Neutrophil (primary cell): ENCODE results near the gene HECTD3.
A peak's percentile ranks its signal among the peaks of the same experiment; 100 is the strongest.

Experiments used
- H3K27ac ChIP-seq: fragments of 200-600 bp; sonication (generic); 2 replicates; pipeline ENCODE4 v1.5.1; 2016; ENCODE audit warnings: mild to moderate bottlenecking, moderate library complexity
- H3K27me3 ChIP-seq: fragments of 200-600 bp; sonication (generic); 2 replicates; pipeline ENCODE4 v1.6.0; 2016; ENCODE audit warnings: mild to moderate bottlenecking
- H3K36me3 ChIP-seq: fragments of 200-600 bp; sonication (generic); 2 replicates; pipeline ENCODE4 v1.5.1; 2017
- H3K4me1 ChIP-seq, 2 experiments: fragments of 200-600 bp in 1 of 2; sonication (generic) in 1 of 2; 1 replicate in 1 of 2; 2 replicates in 1 of 2; pipeline versions ENCODE4 v1.5.1 to v1.6.1; 2013 to 2016; ENCODE audit warnings: low read depth in 1 of 2, low read length in 1 of 2, mild to moderate bottlenecking in 1 of 2, moderate library complexity in 1 of 2; ENCODE audit not compliant: control insufficient read depth in 1 of 2, insufficient read depth in 1 of 2
- H3K4me3 ChIP-seq, 2 experiments: fragments of 200-600 bp in 1 of 2; sonication (generic) in 1 of 2; 1 replicate in 1 of 2; 2 replicates in 1 of 2; pipeline ENCODE4 v1.5.1; 2013 to 2016; ENCODE audit warnings: low read depth in 1 of 2, low read length in 1 of 2, mild to moderate bottlenecking in 1 of 2, moderate library complexity in 1 of 2
- H3K9me3 ChIP-seq: fragments of 200-600 bp; sonication (generic); 2 replicates; pipeline ENCODE4 v1.5.1; 2016
- CTCF ChIP-seq: fragments of 200-600 bp; sonication (generic); IDR thresholded peaks from 2 replicates; pipeline ENCODE4 v1.5.1; 2016; ENCODE audit warnings: antibody characterized with exemption

The HECTD3 gene

GRCh38 chr1:45013551-45014209, 2.6 kb upstream of the HECTD3 start:
- no peak for TF ChIP-seq CTCF
- H3K9me3 ChIP-seq, result no peaks in the 10 kb centered on the region
- H3K4me1 ChIP-seq, result peaks cover 35 to 45% of the 10 kb centered on the region in 2 experiments
- peaks cover 23% of the 10 kb centered on the region for H3K36me3 ChIP-seq
- H3K27me3 ChIP-seq, result no peaks in the 10 kb centered on the region
- peak overlapping the region; percentile 79 for H3K27ac ChIP-seq
- H3K4me3 ChIP-seq, result no peak overlapping the region

GRCh38 chr1:45012639-45013278, 1.6 kb upstream of the HECTD3 start:
- H3K4me3 ChIP-seq, result peak overlapping the region; percentile 72 to 94
- no peaks in the 10 kb centered on the region for H3K27me3 ChIP-seq
- peak overlapping the region; percentile 79 for H3K27ac ChIP-seq
- no peaks in the 10 kb centered on the region for H3K9me3 ChIP-seq
- peaks cover 33% of the 10 kb centered on the region for H3K36me3 ChIP-seq
- peaks cover 35 to 45% of the 10 kb centered on the region in 2 experiments for H3K4me1 ChIP-seq
- no peak for TF ChIP-seq CTCF

- Histone ChIP-seq H3K9me3 (no peaks in the 10 kb centered on the region), H3K4me3 (peak within 1 kb of the TSS; percentile 72 to 94), H3K27me3 (no peaks in the 10 kb centered on the region), H3K4me1 (peaks cover 35 to 45% of the 10 kb centered on the region in 2 experiments), H3K36me3 (peaks cover 40% of the 10 kb centered on the region), H3K27ac (peak within 1 kb of the TSS; percentile 79)
- TF ChIP-seq CTCF, result peak; percentile 49
Measured at GRCh38 chr1:45011837-45012638, 914 bp upstream of the HECTD3 start, which contains the start of gene UROD. Gene UROD, plus strand, starts transcription at chr1:45012254. Its CDS starts 12 bp downstream, at chr1:45012266.

GRCh38 chr1:45009956-45010854, 919 bp downstream of the HECTD3 start:
- Histone ChIP-seq H3K9me3 (no peaks in the 10 kb centered on the region), H3K4me3 (peak overlapping the region; percentile 72 to 94), H3K36me3 (peaks cover 53% of the 10 kb centered on the region), H3K4me1 (peaks cover 35 to 45% of the 10 kb centered on the region in 2 experiments), H3K27ac (peak overlapping the region; percentile 79), H3K27me3 (no peaks in the 10 kb centered on the region)
- TF ChIP-seq CTCF, result no peak

- Histone ChIP-seq H3K9me3 (no peaks in the 10 kb centered on the region), H3K27me3 (no peaks in the 10 kb centered on the region), H3K4me1 (peaks cover 35 to 42% of the 10 kb centered on the region in 2 experiments), H3K4me3 (no peak overlapping the region), H3K27ac (no peak overlapping the region), H3K36me3 (peaks cover 54% of the 10 kb centered on the region)
- TF ChIP-seq CTCF, result no peak
Measured at GRCh38 chr1:45009296-45009865, 1.7 kb downstream of the HECTD3 start.
